GM21526 (cell line): ENCODE measurements around the gene CDKAL1.

Experiments
- ATAC-seq: cut with Tn5 transposase; IDR thresholded peaks from one replicate; pipeline ENCODE4 v1.9.1; 2021; ENCODE audit warnings: moderate library complexity; ENCODE audit not compliant: unreplicated experiment, low FRiP score

The CDKAL1 gene

DNA sequence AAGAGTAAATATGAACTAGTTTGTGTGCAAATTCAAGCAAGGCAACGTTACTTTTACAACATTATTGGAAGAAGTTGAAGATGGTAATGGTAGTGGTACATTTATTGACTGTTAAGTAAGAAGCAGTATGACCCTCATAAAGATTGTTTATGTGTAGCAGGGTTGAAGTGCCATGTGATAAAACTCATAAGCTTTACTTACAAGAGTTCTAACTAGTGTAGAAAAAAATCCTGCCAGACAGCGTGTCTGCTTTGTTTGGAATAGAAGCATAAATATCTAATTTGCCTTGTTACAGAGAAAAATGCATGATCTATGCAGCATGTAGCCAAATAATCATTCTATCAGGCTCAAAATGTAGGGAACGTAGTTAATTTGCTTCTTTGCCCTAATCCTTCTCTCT is 608.5 kb downstream of the CDKAL1 start:
- no peak for ATAC-seq

DNA sequence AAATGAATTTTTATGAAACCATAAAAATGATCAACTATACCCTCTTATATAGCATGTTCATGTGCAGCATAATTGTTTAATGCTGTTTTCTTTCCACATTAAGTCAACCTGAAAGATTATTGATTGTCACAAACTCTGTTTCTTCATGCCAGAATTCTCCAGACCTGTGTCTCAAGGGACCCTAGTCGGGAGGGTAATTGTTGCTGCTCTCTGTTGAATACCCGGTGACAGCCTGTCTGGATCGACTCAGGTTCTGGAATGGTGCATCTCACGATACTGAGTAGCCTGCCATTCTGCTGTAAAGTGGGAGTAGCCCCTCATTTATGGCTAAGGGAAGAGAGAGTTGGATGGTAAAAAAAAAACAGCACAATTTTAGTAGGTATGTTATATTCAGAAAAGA is 609.4 kb downstream of the CDKAL1 start:
- no peak for ATAC-seq

- no peak for ATAC-seq
These were observed 610.7 kb downstream of the CDKAL1 start for GRCh38 chr6:21144928-21145327.

DNA sequence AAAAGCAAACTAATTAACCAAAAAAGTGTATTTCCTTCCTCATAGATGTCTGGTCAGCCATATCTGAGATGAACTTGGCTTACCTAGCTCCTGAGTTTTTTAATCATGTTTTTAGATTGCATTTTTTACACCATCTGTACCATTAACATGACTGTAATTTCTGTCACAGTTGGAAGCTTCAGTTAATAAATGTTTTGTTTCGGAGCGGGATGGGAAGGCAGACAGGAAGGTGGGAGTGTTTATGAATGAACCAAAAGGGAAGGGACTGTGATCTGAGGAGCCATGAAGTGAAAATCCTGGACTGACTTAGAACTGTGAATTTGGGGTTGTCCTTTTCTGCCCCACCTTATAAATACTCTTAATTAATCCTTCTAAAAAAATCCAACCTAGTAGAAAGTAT is 613.7 kb downstream of the CDKAL1 start:
- ATAC-seq = no peak

DNA sequence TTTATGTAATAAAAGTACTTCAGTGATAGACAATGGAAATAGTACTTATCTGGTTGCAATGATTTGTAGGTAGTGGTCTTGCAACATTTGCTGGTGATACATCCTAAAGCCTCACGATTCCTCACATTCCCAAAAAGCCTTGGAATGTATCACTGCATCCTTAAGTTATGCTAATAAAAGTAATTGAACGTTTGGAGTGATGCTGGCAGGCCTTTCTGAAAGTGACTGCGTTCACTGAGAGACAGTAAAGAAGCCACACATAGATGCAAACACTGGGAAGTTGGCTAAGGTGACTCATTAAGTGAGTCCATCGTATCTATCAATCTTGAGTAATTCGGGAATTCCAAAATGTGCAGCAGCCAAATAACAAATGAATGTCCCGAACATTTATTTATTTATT is 615.2 kb downstream of the CDKAL1 start:
- no peak for ATAC-seq

- no peak for ATAC-seq
These were observed 616.4 kb downstream of the CDKAL1 start for GRCh38 chr6:21150667-21151066.

DNA sequence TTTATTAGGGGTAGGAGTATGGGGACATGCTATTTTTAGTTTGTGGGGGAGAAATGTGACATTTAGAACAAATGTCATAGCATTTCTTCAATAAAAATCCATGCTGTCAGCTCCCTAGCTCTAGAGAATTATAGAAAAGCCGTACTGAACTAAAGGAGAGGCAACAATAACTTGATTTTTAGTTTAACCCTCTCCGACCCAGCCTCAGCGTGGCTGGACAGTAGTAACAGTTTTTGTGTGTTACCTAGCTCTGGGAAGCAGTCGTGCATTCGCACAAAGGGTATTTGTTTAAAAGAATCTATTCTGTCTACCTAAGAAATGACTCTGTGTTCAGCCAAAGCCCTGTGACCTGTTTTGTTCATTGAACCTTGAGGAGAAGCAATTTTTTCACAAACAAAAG is 616.9 kb downstream of the CDKAL1 start:
- ATAC-seq = no peak

- ATAC-seq = no peak
These were observed 617.3 kb downstream of the CDKAL1 start for GRCh38 chr6:21151530-21151929.

DNA sequence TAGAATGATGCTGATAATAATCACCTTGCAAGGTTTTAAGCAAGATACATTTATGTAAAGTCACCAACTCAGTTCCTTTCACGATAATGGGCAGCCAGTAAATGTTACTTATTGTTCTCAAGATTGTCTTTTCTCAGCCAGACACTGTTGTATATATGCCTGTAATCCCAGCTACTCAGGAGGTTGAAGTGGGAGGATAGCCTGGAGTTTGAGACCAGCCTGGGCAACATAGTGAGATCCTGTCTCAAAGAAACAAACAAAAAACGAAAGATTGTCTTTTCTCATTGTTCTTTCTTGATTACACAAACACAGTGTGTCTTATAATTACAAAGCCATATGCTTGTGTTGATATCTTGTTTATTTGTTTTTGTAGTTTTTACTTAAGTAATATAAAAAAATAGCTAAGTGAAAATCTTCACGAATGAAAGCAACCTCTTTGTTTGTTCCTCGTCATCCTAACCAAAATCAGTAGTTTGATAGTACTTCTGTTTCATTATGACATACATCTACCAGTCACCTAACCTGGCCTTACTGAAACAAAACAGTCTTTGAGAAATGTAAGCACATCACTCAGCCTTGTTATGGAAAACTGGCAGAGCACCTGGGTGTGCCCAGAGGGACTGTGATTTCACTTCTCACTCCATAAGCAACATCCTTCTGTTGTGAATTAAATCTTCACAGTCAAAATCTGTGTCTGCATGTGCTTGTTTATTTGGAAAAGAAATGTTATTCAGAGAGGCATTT is 623.1 kb downstream of the CDKAL1 start:
- ATAC-seq = peak; percentile 88

DNA sequence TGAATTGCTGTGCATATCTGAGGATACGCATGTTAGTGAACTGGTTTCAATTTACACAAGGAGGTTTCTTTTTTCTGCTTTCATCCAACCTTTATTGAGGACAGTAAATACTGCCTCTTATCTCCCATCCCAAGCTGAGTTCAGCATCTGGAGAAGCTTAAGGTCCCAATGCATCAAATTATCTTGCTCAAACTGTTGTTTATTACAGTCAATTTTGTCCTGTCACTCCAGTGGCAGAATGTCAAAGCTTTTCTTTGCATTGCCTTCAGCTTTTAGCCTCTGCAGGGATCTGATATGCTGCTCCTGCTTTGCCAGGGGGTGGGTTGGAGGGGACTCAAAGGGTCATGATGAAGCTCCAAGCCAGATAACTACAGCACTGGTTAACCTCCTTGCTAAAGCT is 623.9 kb downstream of the CDKAL1 start:
- ATAC-seq = no peak

GRCh38 chr6:21158873-21159272 is 624.6 kb downstream of the CDKAL1 start:
- ATAC-seq = no peak

GRCh38 chr6:21159465-21159864 is 625.2 kb downstream of the CDKAL1 start:
- ATAC-seq = no peak

GRCh38 chr6:21161707-21162106 is 627.5 kb downstream of the CDKAL1 start:
- no peak for ATAC-seq

DNA sequence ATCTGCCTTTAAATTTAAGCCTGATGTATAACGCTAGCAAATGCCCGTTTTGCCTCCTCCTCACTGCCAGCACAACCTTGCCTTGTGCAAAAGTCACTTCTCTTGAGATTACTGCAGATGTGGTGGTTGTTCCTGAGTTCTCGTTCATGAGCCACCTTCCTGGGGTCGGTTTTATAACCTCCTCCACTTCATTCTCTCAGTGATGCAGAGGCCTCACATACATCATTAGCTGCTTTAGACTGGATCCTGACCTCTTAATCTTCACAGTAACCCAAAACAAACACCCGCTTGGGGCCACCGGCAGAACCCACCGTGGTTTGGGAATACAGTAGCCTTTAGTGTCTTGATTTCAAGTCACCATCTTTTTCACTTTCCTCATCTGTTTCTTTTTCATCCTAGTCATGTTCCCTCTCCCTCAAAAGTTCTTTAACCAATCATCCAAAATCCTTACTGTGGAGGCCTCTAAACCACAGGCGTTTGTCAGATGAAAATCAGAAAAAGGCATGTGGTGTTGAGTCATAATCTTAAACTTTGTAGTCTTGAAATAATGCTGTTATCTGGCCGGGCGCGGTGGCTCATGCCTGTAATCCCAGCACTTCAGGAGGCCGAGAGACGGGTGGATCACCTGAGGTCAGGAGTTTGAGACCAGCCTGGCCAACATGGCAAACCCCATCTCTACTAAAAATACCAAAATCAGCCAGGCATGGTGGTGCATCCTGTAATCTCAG is 629.0 kb downstream of the CDKAL1 start:
- no peak for ATAC-seq

DNA sequence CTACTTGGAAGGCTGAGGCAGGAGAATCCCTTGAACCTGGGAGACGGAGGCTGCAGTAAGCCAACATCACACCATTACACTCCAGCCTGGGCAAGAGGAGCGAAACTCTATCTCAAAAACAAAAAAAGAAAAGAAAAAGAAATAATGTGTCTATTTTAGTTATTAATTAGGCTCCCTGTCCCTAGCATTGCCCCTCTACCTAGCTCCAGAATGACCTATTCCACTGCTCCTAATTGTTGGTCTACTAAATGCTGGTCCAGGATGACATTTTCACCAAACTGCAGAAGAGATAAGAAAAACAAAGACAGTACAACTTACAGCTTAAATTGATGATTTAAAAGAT is 629.6 kb downstream of the CDKAL1 start:
- no peak for ATAC-seq

DNA sequence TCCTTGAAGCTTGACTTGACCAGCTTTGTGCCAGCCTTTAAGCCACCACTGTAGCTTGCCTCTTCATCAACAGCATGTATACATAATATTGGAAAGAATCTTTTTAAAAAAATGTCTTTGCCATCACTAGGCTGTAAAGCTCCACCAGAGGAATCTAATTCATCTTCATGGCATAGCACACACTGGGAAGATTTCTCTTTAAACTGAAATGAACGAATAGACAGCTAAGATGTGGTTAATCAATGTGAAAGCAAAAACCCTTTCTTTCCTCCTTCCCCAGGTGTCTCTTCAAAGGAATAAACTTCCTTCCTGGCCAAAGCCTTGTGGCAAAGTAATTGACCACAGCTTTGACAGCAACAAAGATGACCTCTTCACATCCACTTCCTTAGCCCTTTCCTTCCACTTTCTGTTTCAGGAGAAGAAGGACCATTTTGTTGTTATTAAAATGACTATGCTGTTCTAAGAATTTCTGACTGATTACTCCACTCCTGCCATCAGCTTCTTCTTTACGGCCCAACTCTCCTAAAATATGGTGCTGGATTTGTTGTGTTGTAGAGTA is 630.6 kb downstream of the CDKAL1 start:
- no peak for ATAC-seq

DNA sequence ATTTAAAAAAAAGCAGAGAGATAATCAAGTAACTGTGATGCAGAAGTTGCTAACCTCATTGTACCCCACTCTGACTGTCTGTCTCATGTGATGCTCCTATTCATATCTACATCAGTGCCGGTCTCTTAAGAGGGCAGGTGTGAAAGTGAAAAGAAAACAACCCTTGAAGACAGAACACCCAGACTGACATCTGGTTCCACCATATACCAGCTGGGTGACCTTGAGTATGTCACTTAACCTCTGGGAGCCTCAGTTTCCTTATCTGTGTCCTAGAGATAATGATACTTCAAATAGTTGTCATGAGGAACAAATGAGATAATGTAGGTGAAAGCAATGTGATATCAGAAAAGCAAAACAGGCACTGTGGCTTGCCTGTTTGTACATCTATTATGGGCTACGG is 632.5 kb downstream of the CDKAL1 start:
- ATAC-seq = peak; percentile 81

DNA sequence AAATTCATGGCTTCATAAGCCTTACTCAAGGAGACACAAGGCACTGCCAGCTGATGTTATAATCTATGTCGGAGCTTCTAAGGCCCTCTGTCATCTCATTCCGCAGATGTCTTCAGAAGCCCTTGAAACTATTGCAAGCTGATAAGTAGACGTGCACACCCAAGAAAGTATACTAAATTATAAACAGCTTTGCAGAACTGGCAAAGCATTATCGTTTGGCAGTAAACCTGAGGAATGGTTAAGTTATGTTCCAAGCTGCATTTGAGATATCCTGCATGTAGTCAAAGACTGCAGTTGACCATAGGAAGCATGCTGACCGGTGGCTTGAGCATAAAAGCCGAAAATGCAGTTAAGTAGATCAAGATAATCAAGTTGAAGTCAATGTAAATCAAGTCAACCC is 633.5 kb downstream of the CDKAL1 start:
- ATAC-seq = no peak

DNA sequence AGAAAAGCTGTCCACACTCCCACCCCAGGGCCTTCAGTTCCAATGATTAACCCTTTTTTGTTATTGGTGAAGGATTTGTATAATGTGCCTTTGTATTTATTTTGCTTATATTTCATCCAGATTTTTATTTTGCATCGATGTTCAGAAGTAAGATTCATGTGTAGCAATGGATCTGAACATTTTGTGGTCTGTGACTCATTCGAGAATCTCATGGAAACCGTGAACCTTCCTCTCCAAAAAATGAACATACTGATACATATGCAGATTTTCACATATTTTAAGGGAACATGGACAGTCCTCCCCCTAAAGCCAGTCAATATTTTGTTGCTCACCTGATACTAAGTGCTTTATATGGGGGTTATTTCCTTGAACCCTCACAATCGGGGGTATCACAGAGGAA is 637.5 kb downstream of the CDKAL1 start:
- ATAC-seq = no peak

- ATAC-seq = no peak
These were observed 638.8 kb downstream of the CDKAL1 start for GRCh38 chr6:21173031-21173430.

GRCh38 chr6:21173678-21174077 is 639.4 kb downstream of the CDKAL1 start:
- no peak for ATAC-seq

GRCh38 chr6:21176197-21176596 is 641.9 kb downstream of the CDKAL1 start:
- no peak for ATAC-seq
